Activated CD8-positive, alpha-beta T cell treated with anti-CD3 and anti-CD28 coated beads, Interleukin-2, amount 10 ng/mL, durations not matched to agents 7 days and 5 days (primary cell): ENCODE measurements around the gene SCAF1. TPM values are rescaled to one million over a fixed set of nuclear protein-coding genes. Genes with fewer than 3 reads are reported as not detected.

Source experiments
- ATAC-seq: fragments of 150-1000 bp; cut with Tn5 transposase; one replicate; pipeline ENCODE4 v1.10.0; 2021; ENCODE audit warnings: moderate library complexity
- CTCF ChIA-PET: fragments of 350-600 bp; sonication (Branson Sonifier 250); formaldehyde crosslinking; loops from one replicate; lab custom pipeline; 2021; ENCODE audit warnings: antibody characterized with exemption; lab: Charles Lee
- POLR2A ChIA-PET: fragments of 350-600 bp; sonication (Branson Sonifier 250); formaldehyde crosslinking; loops from one replicate; lab custom pipeline; 2021; ENCODE audit warnings: antibody characterized with exemption; lab: Charles Lee
- DNase-seq: peaks from one replicate; pipeline ENCODE4 v3.0.0-alpha.2; 2020
- H3K27ac Mint-ChIP-seq: one replicate; pipeline ENCODE4 v1.8.0; 2021; ENCODE audit warnings: mild to moderate bottlenecking, mixed read lengths
- H3K27me3 Mint-ChIP-seq: one replicate; pipeline ENCODE4 v1.8.0; 2021; ENCODE audit warnings: low read depth, mixed read lengths
- H3K36me3 Mint-ChIP-seq: one replicate; pipeline ENCODE4 v1.8.0; 2021; ENCODE audit warnings: low read depth, mixed read lengths
- H3K4me1 Mint-ChIP-seq: one replicate; pipeline ENCODE4 v1.8.0; 2021; ENCODE audit warnings: low read depth, mixed read lengths
- H3K4me3 Mint-ChIP-seq: one replicate; pipeline ENCODE4 v1.8.0; 2021; ENCODE audit warnings: mild to moderate bottlenecking, mixed read lengths
- H3K9me3 Mint-ChIP-seq: one replicate; pipeline ENCODE4 v1.8.0; 2022; ENCODE audit warnings: mixed read lengths; ENCODE audit not compliant: insufficient read depth
- total RNA-seq, 2 experiments: library from RNA; stranded (reverse); gene quantifications; one replicate each; pipeline ENCODE4 v1.2.3, GENCODE V29; 2021

The SCAF1 gene
- total RNA-seq, 2 experiments from 2014 or later = 61.0 to 64.1 TPM

DNA sequence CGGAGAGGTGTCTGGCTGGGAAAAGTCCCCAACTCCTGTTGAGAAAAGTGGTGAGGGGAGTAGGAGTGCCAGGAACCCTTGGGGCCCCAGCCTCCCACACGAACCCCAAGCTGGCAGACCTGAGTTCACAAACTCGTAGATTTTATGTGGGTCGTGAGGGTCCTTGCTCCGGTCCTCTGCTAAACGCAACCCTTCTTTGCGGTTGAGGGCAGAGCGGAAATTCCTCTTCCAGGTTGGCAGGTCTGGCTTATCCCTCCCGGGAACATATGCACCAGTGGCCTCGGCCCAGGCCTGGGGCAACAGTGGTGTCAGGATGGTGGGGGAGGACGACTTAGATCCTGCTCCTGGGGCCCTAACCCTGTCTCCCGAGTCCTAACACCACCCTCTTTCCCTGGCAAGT, 21.2 kb downstream of the SCAF1 start:
- Mint-ChIP-seq H3K4me3 (peak overlapping the region; percentile 94), H3K9me3 (no peaks in the 10 kb centered on the region), H3K27ac (peak overlapping the region; percentile 92), H3K4me1 (peaks cover 35% of the 10 kb centered on the region), H3K27me3 (no peaks in the 10 kb centered on the region), H3K36me3 (peaks cover 57% of the 10 kb centered on the region)
- ATAC-seq = no peak
- ChIA-PET POLR2A (interaction anchor here (1.5 to 4.3 kb wide), 3 partner anchors 8 to 21 kb away, joined by 8 to 38 read pairs (median 24); partner anchors contain the start of genes PRMT1, RRAS and SCAF1), CTCF (interaction anchor here (0.7 to 3.2 kb wide), 4 partner anchors 14 to 210 kb away, joined by 3 to 33 read pairs (median 7); partner anchors contain the start of genes ALDH16A1, PRMT1 and SCAF1)
- DNase-seq = no peak

DNA sequence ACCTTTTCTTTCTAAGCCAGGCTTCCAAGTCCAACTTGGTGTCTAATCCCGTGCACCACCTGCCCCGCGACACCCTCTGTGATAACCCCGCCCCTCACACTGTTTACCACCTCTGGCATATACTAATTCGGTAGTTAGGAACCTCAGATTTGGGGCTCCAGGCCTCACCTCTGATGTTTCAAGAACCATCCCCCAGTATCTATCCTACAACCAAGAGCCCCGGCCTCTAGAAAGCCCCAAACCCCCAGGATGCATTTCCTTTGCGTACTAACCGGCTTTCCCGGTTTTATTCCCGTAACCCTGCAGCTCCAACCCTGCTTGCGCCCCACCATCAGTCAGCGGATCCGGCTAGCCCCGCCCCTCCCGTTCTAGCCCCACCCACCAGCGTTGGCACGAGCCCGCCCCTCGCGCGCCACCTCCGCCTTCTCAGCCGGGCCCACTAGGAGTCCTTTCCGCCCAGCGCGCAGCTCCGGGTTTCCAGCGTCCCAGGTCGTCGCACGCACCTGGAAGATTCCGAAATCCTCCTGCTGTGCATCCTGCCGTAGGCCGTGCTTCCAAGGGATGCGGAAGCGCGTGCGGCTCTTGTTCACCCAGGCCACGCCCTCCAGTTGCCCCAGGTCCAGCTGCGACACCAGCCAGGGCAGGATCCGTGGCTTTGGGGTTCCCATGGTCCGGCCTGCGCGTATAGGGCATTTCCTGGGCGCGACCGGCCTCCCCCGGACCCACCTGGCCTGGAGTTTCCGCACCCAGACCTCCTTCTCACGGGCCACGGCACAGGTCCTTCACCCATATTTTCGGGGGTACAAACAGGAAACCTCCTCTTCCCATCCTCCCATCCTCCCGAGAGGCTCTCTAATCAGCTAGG, 22.4 kb downstream of the SCAF1 start:
- no peaks in the 10 kb centered on the region for H3K27me3 Mint-ChIP-seq
- ChIA-PET CTCF (interaction anchor here (0.7 to 3.2 kb wide), 7 partner anchors 8 to 212 kb away, joined by 3 to 33 read pairs (median 3); partner anchors contain the start of genes ALDH16A1, PRMT1 and SCAF1), POLR2A (interaction anchor here (0.9 to 4.3 kb wide), 7 partner anchors 8 to 84 kb away, joined by 3 to 38 read pairs (median 5); partner anchors contain the start of genes NOSIP, PRMT1, PRR12 and PRRG2)
- peaks cover 35% of the 10 kb centered on the region for H3K4me1 Mint-ChIP-seq
- DNase-seq = peak; percentile 93
- peaks cover 55% of the 10 kb centered on the region for H3K36me3 Mint-ChIP-seq
- H3K27ac Mint-ChIP-seq = peak overlapping the region; percentile 92
- H3K9me3 Mint-ChIP-seq = no peaks in the 10 kb centered on the region
- H3K4me3 Mint-ChIP-seq = peak overlapping the region; percentile 94
- peak; percentile 68 for ATAC-seq

DNA sequence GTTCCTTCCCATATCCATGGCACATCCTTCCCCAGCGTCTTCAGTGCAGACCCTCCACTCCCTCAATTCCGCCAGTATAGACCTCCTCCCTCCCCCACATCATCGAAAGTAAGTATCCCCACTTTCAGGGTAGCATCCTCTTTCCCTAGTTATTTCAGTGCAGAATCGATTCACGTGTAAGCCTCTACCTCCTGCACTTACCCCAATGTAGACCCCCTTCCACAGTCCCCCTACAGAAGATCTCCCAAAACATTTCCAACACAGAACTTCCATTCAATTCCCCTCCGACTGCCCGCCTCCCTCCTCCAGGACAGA, 23.0 kb downstream of the SCAF1 start:
- peaks cover 35% of the 10 kb centered on the region for H3K4me1 Mint-ChIP-seq
- ChIA-PET CTCF (interaction anchor here (1.0 to 3.2 kb wide), 5 partner anchors 9 to 22 kb away, joined by 3 to 33 read pairs (median 5); partner anchors contain the start of genes PRMT1 and SCAF1), POLR2A (interaction anchor here (0.8 to 4.3 kb wide), 6 partner anchors 9 to 84 kb away, joined by 3 to 38 read pairs (median 5); partner anchors contain the start of genes NOSIP, PRMT1, PRRG2 and RRAS)
- no peaks in the 10 kb centered on the region for H3K9me3 Mint-ChIP-seq
- peak; percentile 0 for ATAC-seq
- peaks cover 55% of the 10 kb centered on the region for H3K36me3 Mint-ChIP-seq
- H3K27ac Mint-ChIP-seq = peak overlapping the region; percentile 92
- no peak for DNase-seq
- H3K27me3 Mint-ChIP-seq = no peaks in the 10 kb centered on the region
- H3K4me3 Mint-ChIP-seq = peak overlapping the region; percentile 94

DNA sequence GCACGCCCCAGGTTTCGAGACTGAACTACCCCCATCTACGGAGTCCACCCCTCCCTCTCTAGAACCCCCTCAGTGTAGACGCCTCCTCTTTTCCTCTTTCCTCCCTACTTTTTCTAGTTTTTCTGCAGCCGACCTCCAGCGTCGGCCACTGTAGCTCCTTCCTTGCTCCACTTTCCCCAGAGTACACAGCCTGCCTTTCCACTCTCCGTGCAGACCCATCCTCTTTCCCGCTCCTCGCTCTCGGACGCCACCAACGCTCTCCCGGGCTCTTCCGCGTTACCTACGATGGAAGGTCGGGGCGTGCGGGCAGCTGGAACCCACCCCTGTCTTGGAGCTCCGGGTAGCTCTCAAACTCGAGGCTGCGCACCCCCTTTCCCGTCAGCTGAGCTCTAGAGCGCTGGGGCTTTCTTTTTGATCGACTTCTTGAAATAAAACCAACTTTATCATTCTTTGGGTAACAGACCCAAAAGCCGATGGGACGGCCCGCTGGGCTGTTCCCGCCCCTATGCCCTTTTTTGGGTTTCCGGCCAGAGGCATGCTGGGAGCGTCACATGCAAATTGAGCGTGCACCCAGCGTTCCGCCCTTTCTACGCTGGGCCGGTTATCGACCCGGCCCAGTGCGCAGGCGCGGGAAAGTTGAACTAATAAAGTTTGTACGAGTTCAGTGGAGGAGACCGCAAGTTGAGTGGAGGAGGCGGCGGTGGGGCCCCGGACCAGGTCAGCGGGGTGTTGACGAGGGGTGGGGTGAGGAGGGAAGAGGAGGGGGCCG, 23.5 kb downstream of the SCAF1 start, which contains the start of the genes BCL2L12 and IRF3:
Gene BCL2L12 (plus strand): TSS at position 583 of the 769 bp plus-strand sequence. CDS start 760 bp downstream, outside the sequence.
Gene IRF3 (minus strand): TSS at position 507 of the 769 bp plus-strand sequence. CDS start 1,019 bp downstream, outside the sequence.
- Mint-ChIP-seq H3K4me3 (peak within 1 kb of the TSS; percentile 94), H3K4me1 (peaks cover 35% of the 10 kb centered on the region), H3K9me3 (no peaks in the 10 kb centered on the region), H3K36me3 (peaks cover 50% of the 10 kb centered on the region), H3K27ac (peak within 1 kb of the TSS; percentile 92), H3K27me3 (no peaks in the 10 kb centered on the region)
- ChIA-PET CTCF (interaction anchor here (1.7 to 3.2 kb wide), 2 partner anchors 12 to 15 kb away, joined by 5 to 33 read pairs; partner anchors contain the start of gene PRMT1), POLR2A (interaction anchor here (0.8 to 4.3 kb wide), 6 partner anchors 9 to 85 kb away, joined by 3 to 38 read pairs (median 5); partner anchors contain the start of genes NOSIP, PRMT1, PRRG2 and RRAS)
- peak; percentile 87 for ATAC-seq
- peak; percentile 99 for DNase-seq

DNA sequence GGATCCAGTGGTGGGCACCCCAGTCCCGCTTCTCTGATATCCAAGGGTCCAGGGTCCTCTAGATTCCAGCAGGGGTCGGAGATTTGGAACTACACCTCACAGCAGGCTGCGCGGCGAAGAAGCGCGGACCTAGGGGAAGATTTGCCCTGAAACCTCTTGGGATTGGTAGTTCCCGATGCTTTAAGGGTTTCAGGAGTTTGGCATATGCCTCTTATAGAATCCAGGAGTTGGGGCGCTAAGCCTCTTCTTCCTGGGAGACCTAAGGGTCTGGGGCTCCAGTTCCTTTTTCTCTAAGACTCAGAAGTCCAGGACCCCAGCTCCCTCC, 24.1 kb downstream of the SCAF1 start:
- Mint-ChIP-seq H3K36me3 (peaks cover 49% of the 10 kb centered on the region), H3K4me3 (peak overlapping the region; percentile 94), H3K9me3 (no peaks in the 10 kb centered on the region), H3K27me3 (no peaks in the 10 kb centered on the region), H3K27ac (peak overlapping the region; percentile 92), H3K4me1 (peaks cover 35% of the 10 kb centered on the region)
- ChIA-PET CTCF (interaction anchor here (1.7 to 3.2 kb wide), 2 partner anchors 11 to 15 kb away, joined by 5 to 33 read pairs; partner anchors contain the start of gene PRMT1), POLR2A (interaction anchor here (0.8 to 4.3 kb wide), 6 partner anchors 10 to 86 kb away, joined by 3 to 38 read pairs (median 5); partner anchors contain the start of genes NOSIP, PRMT1, PRRG2 and RRAS)
- DNase-seq (no peak), ATAC-seq (no peak)

DNA sequence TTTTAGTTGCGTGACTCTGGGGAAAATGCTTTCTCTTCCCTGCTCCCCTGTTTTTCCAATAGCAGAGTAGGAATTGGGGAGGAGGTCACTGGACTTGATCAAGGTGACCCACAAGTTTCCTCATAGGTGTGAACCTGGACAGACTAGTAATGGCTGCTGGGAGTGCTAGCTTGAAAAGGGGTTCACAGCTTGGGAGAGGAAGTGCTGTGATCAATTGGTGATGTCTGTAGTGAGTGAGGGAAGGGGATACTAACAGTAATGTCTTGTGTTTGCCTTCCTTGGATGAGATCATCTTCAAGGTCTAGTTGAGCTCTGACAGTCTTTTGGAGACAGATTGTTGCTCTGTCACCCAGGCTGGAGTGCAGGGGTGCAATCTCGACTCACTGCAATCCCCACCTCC, 25.5 kb downstream of the SCAF1 start:
- Mint-ChIP-seq H3K36me3 (peaks cover 40% of the 10 kb centered on the region), H3K4me1 (peaks cover 42% of the 10 kb centered on the region), H3K4me3 (peak overlapping the region; percentile 94), H3K9me3 (no peaks in the 10 kb centered on the region), H3K27me3 (no peaks in the 10 kb centered on the region), H3K27ac (peak overlapping the region; percentile 92)
- ATAC-seq (no peak), DNase-seq (no peak)
- ChIA-PET POLR2A (interaction anchor here (4.3 kb wide), 1 partner anchor 26 kb away, joined by 38 read pairs; the partner anchor contains the start of genes RRAS and SCAF1), CTCF (interaction anchor here (1.2 to 1.4 kb wide), 2 partner anchors 9 to 13 kb away, joined by 4 to 5 read pairs; no protein-coding TSS in a partner anchor)

DNA sequence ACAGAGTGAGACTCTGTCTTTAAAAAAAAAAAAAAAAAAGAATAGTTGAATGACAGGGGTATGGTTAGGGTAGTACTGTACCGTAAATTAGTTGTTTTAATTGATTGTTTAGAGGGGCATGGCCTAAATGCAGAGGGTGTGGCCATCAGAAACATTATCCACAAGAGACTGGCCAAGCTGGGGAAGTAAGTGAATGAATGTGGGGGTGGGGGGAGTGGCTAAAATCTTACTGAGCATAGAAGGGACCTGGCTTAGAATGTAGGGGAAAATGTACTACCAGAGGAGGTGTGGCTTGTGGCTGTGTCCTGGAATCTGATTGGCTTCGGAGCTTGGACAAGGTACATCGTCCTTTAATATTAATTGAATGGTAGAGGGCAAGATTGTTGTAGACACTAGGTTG, 27.5 kb downstream of the SCAF1 start:
- no peak for DNase-seq
- Mint-ChIP-seq H3K36me3 (peaks cover 28% of the 10 kb centered on the region), H3K27ac (no peak overlapping the region)

DNA sequence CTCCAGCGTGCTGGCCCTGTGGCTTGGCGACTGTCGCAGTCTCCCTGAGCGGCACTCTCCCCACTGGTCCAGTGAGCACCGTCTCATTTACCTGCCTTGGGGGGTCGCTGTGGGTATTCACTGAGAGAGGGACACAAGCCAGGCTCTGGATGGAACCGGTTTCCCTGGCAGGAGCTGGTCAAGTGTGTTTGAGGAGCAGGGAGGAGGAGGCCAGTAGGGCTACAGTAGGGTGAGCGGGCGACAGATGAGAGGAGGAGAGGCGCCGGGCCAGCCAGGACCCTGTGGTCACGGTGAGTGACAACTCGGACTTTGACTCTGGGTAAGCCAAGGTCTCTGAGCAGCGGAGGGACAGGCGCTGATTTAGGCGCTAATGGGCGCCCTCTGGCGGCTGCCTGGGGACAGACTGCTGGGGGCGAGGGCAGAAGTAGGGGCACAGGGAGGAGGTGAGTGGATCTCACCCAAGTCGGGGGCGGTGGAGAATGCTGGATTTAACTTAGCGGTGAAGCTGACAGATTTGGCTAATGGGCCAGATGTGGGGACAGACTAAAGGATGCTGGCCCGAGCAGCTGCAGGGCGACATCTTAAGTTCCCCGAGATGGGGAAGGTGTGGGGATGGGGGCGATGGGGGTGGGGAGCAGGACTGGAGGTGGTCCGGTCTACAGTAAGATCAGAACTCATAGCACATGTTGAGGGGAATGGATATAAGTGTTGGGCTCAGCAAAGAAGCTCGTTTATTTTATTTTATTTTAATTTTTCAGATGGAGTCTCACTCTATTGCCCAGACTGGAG, 30.3 kb downstream of the SCAF1 start:
- peak overlapping the region; percentile 16 for H3K27ac Mint-ChIP-seq
- peaks cover 21% of the 10 kb centered on the region for H3K36me3 Mint-ChIP-seq
- no peaks in the 10 kb centered on the region for H3K9me3 Mint-ChIP-seq
- POLR2A ChIA-PET = interaction anchor here (0.8 to 1.4 kb wide), 2 partner anchors 95 to 168 kb away, joined by 3 read pairs; partner anchors contain the start of gene AP2A1
- peaks cover 17% of the 10 kb centered on the region for H3K4me1 Mint-ChIP-seq
- DNase-seq (peak; percentile 81), ATAC-seq (no peak)
- H3K27me3 Mint-ChIP-seq = no peaks in the 10 kb centered on the region
- no peak overlapping the region for H3K4me3 Mint-ChIP-seq
- CTCF ChIA-PET = interaction anchor here (0.7 to 3.2 kb wide), 15 partner anchors 9 to 169 kb away, joined by 3 to 17 read pairs (median 4); partner anchors contain the start of genes NOSIP and RRAS

More for the DNA sequence above, 27.5 kb downstream of the SCAF1 start:
- no peak overlapping the region for H3K4me3 Mint-ChIP-seq
- ChIA-PET POLR2A (interaction anchor here (0.5 kb wide), 1 partner anchor 122 kb away, joined by 4 read pairs; no protein-coding TSS in a partner anchor), CTCF (no interaction called here)
- no peaks in the 10 kb centered on the region for H3K27me3 Mint-ChIP-seq
- peaks cover 25% of the 10 kb centered on the region for H3K4me1 Mint-ChIP-seq
- ATAC-seq = no peak
- no peaks in the 10 kb centered on the region for H3K9me3 Mint-ChIP-seq

DNA sequence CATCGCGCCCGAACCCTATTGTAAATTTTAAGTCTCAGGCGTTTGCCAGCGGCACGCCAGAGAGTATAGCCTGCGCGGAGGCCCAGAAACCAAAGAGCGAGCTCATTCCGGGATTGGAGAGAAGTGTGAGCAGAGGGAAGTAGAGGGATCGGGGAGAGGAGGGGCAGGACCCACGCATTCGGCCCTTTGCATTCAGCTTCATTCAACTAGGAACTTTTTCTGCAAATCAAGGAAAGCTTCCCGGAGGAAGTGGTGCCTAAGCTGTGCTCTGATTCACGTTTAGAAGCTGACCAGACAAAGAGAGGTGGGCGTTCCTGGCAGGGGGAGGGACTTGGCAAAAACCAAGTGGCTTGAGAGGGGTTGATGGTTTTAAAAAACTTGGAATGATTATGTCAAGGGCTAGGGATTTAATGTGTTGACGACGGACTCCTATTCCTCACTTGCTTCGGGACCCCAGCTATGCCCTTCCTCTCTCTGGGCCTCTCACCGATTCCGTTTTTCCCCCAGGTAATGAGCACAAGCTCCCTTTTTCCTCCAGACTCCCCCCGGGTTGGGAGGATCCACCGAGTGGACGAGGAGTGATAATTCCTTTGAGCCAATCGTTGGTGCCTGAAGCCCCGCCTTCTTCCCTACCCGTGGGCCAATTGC, 34.3 kb downstream of the SCAF1 start:
- ChIA-PET CTCF (interaction anchor here (0.6 to 4.9 kb wide), 20 partner anchors 9 to 1465 kb away, joined by 3 to 45 read pairs (median 5); partner anchors contain the start of genes BCL2L12, IRF3, NOSIP and PRR12), POLR2A (interaction anchor here (0.6 to 4.4 kb wide), 10 partner anchors 12 to 343 kb away, joined by 3 to 24 read pairs (median 6); partner anchors contain the start of genes BCL2L12, IRF3, NOSIP and PRR12)
- Mint-ChIP-seq H3K4me3 (peak overlapping the region; percentile 97), H3K27ac (peak overlapping the region; percentile 100), H3K4me1 (peaks cover 39% of the 10 kb centered on the region), H3K36me3 (peaks cover 15% of the 10 kb centered on the region), H3K9me3 (no peaks in the 10 kb centered on the region), H3K27me3 (no peaks in the 10 kb centered on the region)
- ATAC-seq = no peak
- DNase-seq = peak; percentile 81
